ENCODE results near the gene SLC1A1.
"Not testable (repeated sequence)": the region's sequence is repeated elsewhere in the genome, so short reads cannot be mapped to it uniquely, and the experiment has no call there.

Gene SLC1A1

DNA sequence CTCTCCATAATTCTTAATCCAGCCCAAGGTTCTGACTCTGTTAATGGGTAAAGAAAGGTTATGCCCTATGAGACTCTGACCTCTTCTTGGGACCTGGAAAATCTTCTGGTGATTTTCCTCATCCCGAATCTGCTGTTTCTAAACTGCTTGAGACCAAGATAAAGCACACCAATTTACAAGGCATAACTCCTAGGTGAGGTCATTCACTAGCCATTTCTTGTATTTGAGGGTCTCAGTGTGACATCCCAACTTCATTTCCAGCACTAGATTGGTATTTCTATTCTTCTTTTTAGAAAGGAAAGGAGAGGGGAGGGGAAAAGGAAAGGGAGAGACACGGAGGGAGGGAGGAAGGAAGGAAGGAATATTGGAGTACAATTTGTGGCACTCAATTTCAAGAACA lies 51.6 kb downstream of the SLC1A1 start:
- DNase-seq (ENCODE audit: low read depth): no peak

GRCh38 chr9:4544714-4545113 lies 54.4 kb downstream of the SLC1A1 start:
- not testable (repeated sequence) for DNase-seq (ENCODE audit: low read depth)

DNA sequence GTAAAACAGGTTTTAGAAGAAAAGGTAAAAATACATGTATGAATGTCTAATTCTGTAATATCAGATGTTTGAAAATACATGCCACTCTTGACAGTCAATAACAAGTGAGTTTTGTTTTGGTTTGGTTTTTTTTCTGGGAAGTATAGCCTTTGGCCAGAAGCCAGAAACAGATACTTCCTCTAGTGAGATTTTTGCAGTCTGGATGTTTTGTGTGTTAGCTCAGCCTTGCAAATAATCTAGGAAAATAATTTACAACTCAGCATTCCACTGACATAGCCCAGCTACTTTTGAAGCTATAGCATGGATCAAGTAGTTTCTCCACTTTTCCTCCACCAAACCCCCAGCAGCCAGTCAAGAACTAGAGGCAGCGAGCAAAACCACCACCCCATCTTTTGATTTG lies 56.7 kb downstream of the SLC1A1 start:
- no peak for DNase-seq (ENCODE audit: low read depth)

GRCh38 chr9:4548811-4549725 lies 58.8 kb downstream of the SLC1A1 start:
- no peak for DNase-seq (ENCODE audit: low read depth)

GRCh38 chr9:4549751-4550295 lies 59.6 kb downstream of the SLC1A1 start:
- DNase-seq (ENCODE audit: low read depth): no peak

DNA sequence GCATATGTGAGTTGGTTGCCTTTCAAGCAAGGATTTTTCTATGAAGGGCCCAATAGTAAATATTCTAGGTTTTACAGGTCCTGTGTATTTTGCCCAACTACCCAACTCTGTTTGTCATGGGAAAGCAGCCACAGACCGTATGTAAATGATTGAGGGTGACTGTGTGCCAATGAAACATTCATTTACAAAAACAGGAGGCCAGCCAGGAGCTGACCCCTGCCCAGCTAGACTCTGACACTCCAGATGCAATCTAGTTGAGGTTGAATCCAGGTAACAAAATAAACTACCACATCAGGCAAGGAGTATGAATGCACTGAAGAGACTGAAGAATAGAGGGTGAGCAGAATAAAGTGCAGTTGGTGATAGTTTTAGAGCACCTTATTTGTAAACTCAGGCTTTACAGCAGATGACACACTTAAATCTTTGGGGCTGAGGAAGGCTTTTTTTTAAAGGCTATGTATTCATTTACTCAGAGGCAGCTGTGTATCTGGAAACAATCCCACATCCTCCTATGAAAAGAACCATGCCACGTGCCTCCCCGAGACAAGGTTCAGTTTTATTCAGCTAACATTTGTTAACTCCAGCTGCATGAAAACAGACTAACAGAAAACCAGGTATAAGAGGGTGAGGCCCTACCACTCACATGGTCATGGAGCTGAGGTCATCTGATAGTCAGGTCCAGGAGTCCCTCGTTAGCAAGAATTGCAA lies 60.7 kb downstream of the SLC1A1 start:
- DNase-seq (ENCODE audit: low read depth): no peak

DNA sequence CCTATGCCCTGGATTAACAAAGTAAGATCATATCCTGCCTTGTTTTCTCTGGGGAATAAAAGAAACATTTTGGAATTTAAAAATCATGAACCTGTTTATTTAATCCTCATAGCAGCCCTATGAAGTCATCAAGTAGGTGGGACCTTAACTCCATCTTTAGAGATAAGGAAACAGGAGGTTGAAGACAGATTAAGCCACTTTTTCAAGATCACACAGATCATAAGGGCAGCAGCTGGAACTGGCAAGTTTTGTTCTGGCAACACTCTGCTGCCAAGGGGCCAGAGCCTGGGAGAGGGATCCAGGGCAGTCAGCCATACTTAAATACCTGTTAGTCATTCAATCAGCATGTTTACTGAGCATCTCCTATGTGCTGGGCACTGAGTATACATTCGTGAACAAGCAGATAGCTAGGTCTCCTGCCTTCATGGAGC lies 63.7 kb downstream of the SLC1A1 start:
- DNase-seq (ENCODE audit: low read depth): no peak

DNA sequence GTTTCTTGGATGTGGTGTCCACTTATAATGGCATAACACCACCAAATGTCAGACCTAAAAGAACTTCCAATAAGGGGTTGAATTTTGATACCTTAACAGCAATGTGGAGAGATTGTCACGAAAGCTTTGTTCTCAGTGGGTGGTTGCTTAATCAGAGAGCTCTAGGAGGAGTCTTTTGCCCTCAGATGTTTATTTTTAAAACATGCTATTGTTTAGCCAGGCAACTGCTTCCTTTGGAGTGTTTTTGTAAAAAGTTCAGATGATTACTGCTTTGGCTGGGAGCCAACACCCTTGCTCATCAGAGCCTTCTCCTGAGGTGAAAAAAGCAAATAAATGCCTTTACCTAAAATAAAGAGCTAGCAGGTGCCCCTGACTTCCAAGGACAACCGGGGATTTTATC lies 65.0 kb downstream of the SLC1A1 start:
- DNase-seq (ENCODE audit: low read depth): no peak

- DNase-seq (ENCODE audit: low read depth): no peak
Observed at GRCh38 chr9:4558371-4558998, 68.2 kb downstream of the SLC1A1 start.

GRCh38 chr9:4559261-4560182 lies 69.3 kb downstream of the SLC1A1 start:
- no peak for DNase-seq (ENCODE audit: low read depth)

DNA sequence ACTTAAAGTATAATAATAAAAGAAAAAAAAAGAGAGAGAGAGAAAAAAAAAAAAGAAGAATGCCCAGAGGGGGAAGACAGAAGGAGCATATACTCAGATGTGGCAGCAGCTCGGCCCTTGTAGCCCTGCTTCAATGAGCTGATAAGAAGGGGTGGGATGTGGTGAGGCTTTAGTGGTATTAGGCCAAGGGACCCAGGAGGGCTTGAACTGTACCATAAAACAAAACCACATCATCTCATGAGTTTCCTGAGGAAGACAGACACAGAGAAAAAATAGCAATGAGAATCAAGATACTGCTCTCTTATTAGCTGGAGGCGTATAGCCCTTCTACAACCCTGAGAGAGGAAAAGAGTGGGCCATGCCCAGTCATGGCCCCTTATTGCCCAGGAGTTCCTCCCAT lies 72.8 kb downstream of the SLC1A1 start:
- DNase-seq (ENCODE audit: low read depth): no peak

- DNase-seq (ENCODE audit: low read depth): no peak
Observed at GRCh38 chr9:4566806-4567205, 76.5 kb downstream of the SLC1A1 start.

- no peak for DNase-seq (ENCODE audit: low read depth)
Observed at GRCh38 chr9:4567601-4568000, 77.3 kb downstream of the SLC1A1 start.

DNA sequence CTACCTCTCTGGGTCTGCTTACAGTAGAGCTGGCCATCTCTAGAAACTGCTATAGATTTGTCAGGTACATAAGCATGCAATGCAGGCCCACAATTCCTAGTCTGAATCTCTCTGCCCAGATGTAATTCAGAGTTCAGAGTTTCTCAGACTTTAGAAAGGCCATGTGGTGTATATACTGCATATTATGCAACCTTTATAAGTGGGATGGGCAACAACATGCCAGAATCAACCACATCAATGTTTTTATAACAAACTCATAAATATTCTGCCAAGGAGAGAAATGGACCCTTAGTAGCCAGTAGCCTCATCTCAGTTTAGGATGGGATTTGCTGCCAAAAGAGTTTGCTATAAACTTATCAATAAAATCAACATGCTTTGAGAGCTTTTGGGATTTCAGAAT lies 78.8 kb downstream of the SLC1A1 start:
- no peak for DNase-seq (ENCODE audit: low read depth)

- DNase-seq (ENCODE audit: low read depth): no peak
Observed at GRCh38 chr9:4572184-4572826, 82.0 kb downstream of the SLC1A1 start.

- DNase-seq (ENCODE audit: low read depth): no peak
Observed at GRCh38 chr9:4573176-4573575, 82.9 kb downstream of the SLC1A1 start.

- no peak for DNase-seq (ENCODE audit: low read depth)
Observed at GRCh38 chr9:4573634-4574389, 83.5 kb downstream of the SLC1A1 start.

DNA sequence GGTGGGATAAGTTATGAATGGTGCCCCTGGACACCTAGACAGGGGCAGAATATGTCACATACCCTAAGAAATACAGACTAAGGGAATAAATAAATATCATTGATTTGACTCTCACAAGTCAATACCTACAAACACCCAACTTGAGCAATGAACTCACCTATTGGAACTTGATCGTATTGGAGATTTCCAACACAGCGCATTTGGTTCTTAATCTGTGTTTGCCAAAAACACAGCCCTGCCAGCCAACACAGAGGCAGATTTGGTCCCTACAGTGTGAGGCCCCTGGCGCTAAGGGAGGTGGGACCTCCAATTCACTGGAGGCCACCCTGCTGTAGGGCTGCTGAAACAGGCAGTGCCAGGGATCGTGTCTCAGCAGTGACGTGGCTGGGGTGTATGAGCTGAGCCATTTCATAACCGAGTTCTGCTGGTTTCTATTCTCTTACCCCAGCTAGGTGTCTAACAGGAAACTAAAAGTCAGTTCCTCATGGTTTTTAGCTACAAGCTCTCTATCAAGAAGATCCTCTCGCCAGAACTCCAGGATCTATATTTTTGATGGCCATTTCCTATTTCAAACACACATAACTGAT lies 84.5 kb downstream of the SLC1A1 start:
- DNase-seq (ENCODE audit: low read depth): no peak

- no peak for DNase-seq (ENCODE audit: low read depth)
Observed at GRCh38 chr9:4575997-4576396, 85.7 kb downstream of the SLC1A1 start.

DNA sequence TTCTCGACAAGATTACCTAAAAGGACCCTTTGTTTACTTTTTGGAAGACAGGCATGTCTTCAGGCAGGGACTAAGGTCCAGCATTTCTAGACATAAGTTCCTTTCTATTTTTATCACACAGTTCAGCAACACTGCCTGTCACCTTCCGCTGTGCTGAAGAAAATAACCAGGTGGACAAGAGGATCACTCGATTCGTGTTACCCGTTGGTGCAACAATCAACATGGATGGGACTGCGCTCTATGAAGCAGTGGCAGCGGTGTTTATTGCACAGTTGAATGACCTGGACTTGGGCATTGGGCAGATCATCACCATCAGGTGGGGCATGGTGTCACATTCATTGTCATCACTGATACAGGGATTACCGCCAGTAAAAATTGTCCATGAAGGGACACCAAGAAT lies 86.2 kb downstream of the SLC1A1 start:
- DNase-seq (ENCODE audit: low read depth): no peak

Measured in stimulated activated CD8-positive, alpha-beta memory T cell treated with anti-CD3 and anti-CD28 coated beads, Interleukin-7, amount 100 ng/mL, for 24 hours (primary cell).